SK-N-SH (cell line): ENCODE measurements around the gene ADAD2.

ENCODE experiments used
- EP300 ChIP-seq, 2 experiments: IDR thresholded peaks; 2 replicates each; pipeline versions ENCODE4 v1.4.0 to v1.6.1; 2012; ENCODE audit warnings: borderline replicate concordance in 1 of 2, low read depth in 1 of 2, low read length in 1 of 2
- FOXJ3 ChIP-seq: sonication (generic); formaldehyde crosslinking; IDR thresholded peaks from 2 replicates; pipeline ENCODE4 v1.5.1; 2020; ENCODE audit warnings: mild to moderate bottlenecking, missing genetic modification reagents
- GABPA ChIP-seq: IDR thresholded peaks from 2 replicates; pipeline ENCODE4 v1.4.0; 2012; ENCODE audit warnings: low read depth, mild to moderate bottlenecking
- MEF2A ChIP-seq: IDR thresholded peaks from 2 replicates; pipeline ENCODE4 v1.4.0; 2012; ENCODE audit warnings: low read depth, borderline replicate concordance
- POLR2AphosphoS5 ChIP-seq: IDR thresholded peaks from 2 replicates; pipeline ENCODE4 v1.6.1; 2012; ENCODE audit warnings: low read depth, low read length
- RCOR1 ChIP-seq: fragments of 150-350 bp; IDR thresholded peaks from 2 replicates; pipeline ENCODE4 v1.6.1; 2017; ENCODE audit warnings: antibody characterized with exemption, low read length
- REST ChIP-seq: IDR thresholded peaks from 2 replicates; pipeline ENCODE4 v1.6.1; 2012; ENCODE audit warnings: mild to moderate bottlenecking, low read depth, low read length, moderate library complexity
- TAF1 ChIP-seq: IDR thresholded peaks from 2 replicates; pipeline ENCODE4 v1.6.1; 2012; ENCODE audit warnings: low read depth, mild to moderate bottlenecking, low read length, moderate library complexity, borderline replicate concordance
- TEAD4 ChIP-seq: IDR thresholded peaks from 2 replicates; pipeline ENCODE4 v1.4.0; 2012; ENCODE audit warnings: mild to moderate bottlenecking, borderline replicate concordance; ENCODE audit not compliant: insufficient read depth
- TF ChIP-seq, protein P1 (sequence below): fragments of 200-600 bp; sonication (generic); IDR thresholded peaks from 2 replicates; pipeline ENCODE4 v1.6.1; 2017; ENCODE audit warnings: antibody characterized with exemption, mild to moderate bottlenecking, moderate library complexity

GRCh38 chr16:84232060-84232459, 41.1 kb downstream of the ADAD2 start:
- TF ChIP-seq TEAD4 (no peak), GABPA (no peak), FOXJ3 (CRISPR knock-in tag) (no peak), MEF2A (no peak), REST (no peak), TAF1 (no peak), EP300 (IDR thresholded peaks at IDR 0.05; ENCODE audit: borderline replicate concordance in 1 of 2, low read depth in 1 of 2, low read length in 1 of 2) (no peak), POLR2AphosphoS5 (no peak), RCOR1 (no peak)
- TF ChIP-seq, protein P1, sequence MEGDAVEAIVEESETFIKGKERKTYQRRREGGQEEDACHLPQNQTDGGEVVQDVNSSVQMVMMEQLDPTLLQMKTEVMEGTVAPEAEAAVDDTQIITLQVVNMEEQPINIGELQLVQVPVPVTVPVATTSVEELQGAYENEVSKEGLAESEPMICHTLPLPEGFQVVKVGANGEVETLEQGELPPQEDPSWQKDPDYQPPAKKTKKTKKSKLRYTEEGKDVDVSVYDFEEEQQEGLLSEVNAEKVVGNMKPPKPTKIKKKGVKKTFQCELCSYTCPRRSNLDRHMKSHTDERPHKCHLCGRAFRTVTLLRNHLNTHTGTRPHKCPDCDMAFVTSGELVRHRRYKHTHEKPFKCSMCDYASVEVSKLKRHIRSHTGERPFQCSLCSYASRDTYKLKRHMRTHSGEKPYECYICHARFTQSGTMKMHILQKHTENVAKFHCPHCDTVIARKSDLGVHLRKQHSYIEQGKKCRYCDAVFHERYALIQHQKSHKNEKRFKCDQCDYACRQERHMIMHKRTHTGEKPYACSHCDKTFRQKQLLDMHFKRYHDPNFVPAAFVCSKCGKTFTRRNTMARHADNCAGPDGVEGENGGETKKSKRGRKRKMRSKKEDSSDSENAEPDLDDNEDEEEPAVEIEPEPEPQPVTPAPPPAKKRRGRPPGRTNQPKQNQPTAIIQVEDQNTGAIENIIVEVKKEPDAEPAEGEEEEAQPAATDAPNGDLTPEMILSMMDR, result no peak
